Measurements from ENCODE around the gene RPL5. TPM values are rescaled to one million over a fixed set of nuclear protein-coding genes. Genes with fewer than 3 reads are reported as not detected.

Gene RPL5
- total RNA-seq, 1 experiment from 2014 or later, result 1,415 TPM

DNA sequence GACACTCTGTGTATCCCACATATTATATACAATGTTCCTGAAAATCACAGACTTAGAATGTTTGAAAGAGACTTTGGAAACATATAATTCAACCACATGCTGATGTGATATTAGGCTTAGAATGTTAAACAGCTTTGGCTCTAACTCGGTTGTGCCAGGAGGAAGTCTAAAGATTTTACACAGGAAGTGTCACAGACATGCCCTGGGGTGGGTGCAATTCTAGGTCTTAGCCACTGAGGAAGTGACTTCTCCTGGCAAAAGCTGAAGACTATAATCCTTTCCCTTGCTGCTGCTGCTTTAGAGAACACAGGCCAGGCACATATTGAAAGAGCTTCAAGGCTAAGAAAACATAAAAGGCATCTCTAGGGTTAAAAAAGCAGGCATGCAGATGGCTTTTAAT lies 51.0 kb downstream of the RPL5 start:
- POLR2A ChIA-PET (ENCODE audit: low non-redundant PET), result interaction anchor here (0.6 kb wide), 1 partner anchor 37 kb away, joined by 3 read pairs; no protein-coding TSS in a partner anchor
- TF ChIP-seq, protein P1, sequence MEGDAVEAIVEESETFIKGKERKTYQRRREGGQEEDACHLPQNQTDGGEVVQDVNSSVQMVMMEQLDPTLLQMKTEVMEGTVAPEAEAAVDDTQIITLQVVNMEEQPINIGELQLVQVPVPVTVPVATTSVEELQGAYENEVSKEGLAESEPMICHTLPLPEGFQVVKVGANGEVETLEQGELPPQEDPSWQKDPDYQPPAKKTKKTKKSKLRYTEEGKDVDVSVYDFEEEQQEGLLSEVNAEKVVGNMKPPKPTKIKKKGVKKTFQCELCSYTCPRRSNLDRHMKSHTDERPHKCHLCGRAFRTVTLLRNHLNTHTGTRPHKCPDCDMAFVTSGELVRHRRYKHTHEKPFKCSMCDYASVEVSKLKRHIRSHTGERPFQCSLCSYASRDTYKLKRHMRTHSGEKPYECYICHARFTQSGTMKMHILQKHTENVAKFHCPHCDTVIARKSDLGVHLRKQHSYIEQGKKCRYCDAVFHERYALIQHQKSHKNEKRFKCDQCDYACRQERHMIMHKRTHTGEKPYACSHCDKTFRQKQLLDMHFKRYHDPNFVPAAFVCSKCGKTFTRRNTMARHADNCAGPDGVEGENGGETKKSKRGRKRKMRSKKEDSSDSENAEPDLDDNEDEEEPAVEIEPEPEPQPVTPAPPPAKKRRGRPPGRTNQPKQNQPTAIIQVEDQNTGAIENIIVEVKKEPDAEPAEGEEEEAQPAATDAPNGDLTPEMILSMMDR (conservative IDR thresholded peaks at IDR 0.05; ENCODE audit: low read depth, low read length), result no peak
- no peak for TF ChIP-seq EZH2 (IDR thresholded peaks at IDR 0.05; ENCODE audit: borderline replicate concordance, low read depth, low read length, poor library complexity, severe bottlenecking)
- Histone ChIP-seq H3K27ac (ENCODE audit: low read depth, low read length, poor library complexity, severe bottlenecking) (peak overlapping the region; percentile 58), H3K36me3 (ENCODE audit: insufficient read depth, low read length, poor library complexity, severe bottlenecking) (no peaks in the 10 kb centered on the region), H3K4me3 (ENCODE audit: low read depth, low read length, poor library complexity, severe bottlenecking) (no peak overlapping the region), H3K4me1 (ENCODE audit: insufficient read depth, low read length, poor library complexity, severe bottlenecking) (peaks cover 25% of the 10 kb centered on the region), H3K27me3 (replicated peaks; ENCODE audit: insufficient read depth, low read depth, low read length, poor library complexity) (no peaks in the 10 kb centered on the region), H3K9me3 (ENCODE audit: low read depth, low read length, poor library complexity, severe bottlenecking) (no peaks in the 10 kb centered on the region)
- intact Hi-C loops (cut with micrococcal nuclease; ENCODE audit: unreplicated experiment), result loop anchor here (1.0 to 5.0 kb wide), 2 partner anchors 33 to 79 kb away; partner anchors contain the start of gene DIPK1A
- DNase-seq (ENCODE audit: low spot score), result peak; percentile 94
- BruUV-seq (replicated peaks), result no TSS peak
- CTCF ChIA-PET, result interaction anchor here (0.5 to 0.9 kb wide), 3 partner anchors 73 to 1929 kb away, joined by 3 to 4 read pairs (median 4); no protein-coding TSS in a partner anchor

DNA sequence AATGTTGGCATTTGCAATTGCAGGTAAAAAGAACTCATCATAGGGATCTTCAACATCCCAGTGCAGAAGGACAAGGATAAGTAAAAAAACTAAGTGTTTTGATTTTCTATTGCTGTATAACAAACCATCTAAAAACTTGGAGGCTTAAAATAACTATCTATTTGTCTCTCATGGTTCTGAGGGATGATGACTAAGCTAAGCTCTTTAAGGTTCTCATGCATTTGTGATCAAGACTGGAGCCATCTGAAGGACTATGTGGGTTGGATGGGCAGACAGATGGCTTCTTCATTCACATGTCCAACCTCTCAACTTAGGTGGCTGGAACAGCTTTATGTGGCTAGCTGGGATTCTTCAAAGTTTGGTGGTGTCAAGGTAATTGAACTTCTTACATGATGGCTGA lies 51.5 kb downstream of the RPL5 start:
- peak; percentile 31 for DNase-seq (ENCODE audit: low spot score)
- intact Hi-C loops (cut with micrococcal nuclease; ENCODE audit: unreplicated experiment), result loop anchor here (5.0 kb wide), 1 partner anchor 79 kb away; the partner anchor contains the start of gene DIPK1A
- TF ChIP-seq, protein P1 (conservative IDR thresholded peaks at IDR 0.05; ENCODE audit: low read depth, low read length), result no peak
- TF ChIP-seq EZH2 (IDR thresholded peaks at IDR 0.05; ENCODE audit: borderline replicate concordance, low read depth, low read length, poor library complexity, severe bottlenecking), result no peak
- no peak overlapping the region for H3K4me3 ChIP-seq (ENCODE audit: low read depth, low read length, poor library complexity, severe bottlenecking)
- ChIA-PET CTCF (interaction anchor here (0.5 to 0.9 kb wide), 3 partner anchors 73 to 1929 kb away, joined by 3 to 4 read pairs (median 4); no protein-coding TSS in a partner anchor), POLR2A (ENCODE audit: low non-redundant PET) (no interaction called here)
- peaks cover 21% of the 10 kb centered on the region for H3K4me1 ChIP-seq (ENCODE audit: insufficient read depth, low read length, poor library complexity, severe bottlenecking)
- no peaks in the 10 kb centered on the region for H3K27me3 ChIP-seq (replicated peaks; ENCODE audit: insufficient read depth, low read depth, low read length, poor library complexity)
- no TSS peak for BruUV-seq (replicated peaks)
- H3K9me3 ChIP-seq (ENCODE audit: low read depth, low read length, poor library complexity, severe bottlenecking), result no peaks in the 10 kb centered on the region
- H3K27ac ChIP-seq (ENCODE audit: low read depth, low read length, poor library complexity, severe bottlenecking), result peak overlapping the region; percentile 58
- no peaks in the 10 kb centered on the region for H3K36me3 ChIP-seq (ENCODE audit: insufficient read depth, low read length, poor library complexity, severe bottlenecking)

- intact Hi-C loops (cut with micrococcal nuclease; ENCODE audit: unreplicated experiment), result loop anchor here (5.0 kb wide), 1 partner anchor 78 kb away; the partner anchor contains the start of gene DIPK1A
- CTCF ChIA-PET, result no interaction called here
- H3K27me3 ChIP-seq (replicated peaks; ENCODE audit: insufficient read depth, low read depth, low read length, poor library complexity), result no peaks in the 10 kb centered on the region
- H3K36me3 ChIP-seq (ENCODE audit: insufficient read depth, low read length, poor library complexity, severe bottlenecking), result no peaks in the 10 kb centered on the region
- H3K4me3 ChIP-seq (ENCODE audit: low read depth, low read length, poor library complexity, severe bottlenecking), result no peak overlapping the region
- H3K27ac ChIP-seq (ENCODE audit: low read depth, low read length, poor library complexity, severe bottlenecking), result peak overlapping the region; percentile 58
- POLR2A ChIA-PET (ENCODE audit: low non-redundant PET), result no interaction called here
- TF ChIP-seq EZH2 (IDR thresholded peaks at IDR 0.05; ENCODE audit: borderline replicate concordance, low read depth, low read length, poor library complexity, severe bottlenecking), result no peak
- TF ChIP-seq, protein P1 (conservative IDR thresholded peaks at IDR 0.05; ENCODE audit: low read depth, low read length), result no peak
- DNase-seq (ENCODE audit: low spot score), result no peak
- peaks cover 7% of the 10 kb centered on the region for H3K9me3 ChIP-seq (ENCODE audit: low read depth, low read length, poor library complexity, severe bottlenecking)
- H3K4me1 ChIP-seq (ENCODE audit: insufficient read depth, low read length, poor library complexity, severe bottlenecking), result peaks cover 20% of the 10 kb centered on the region
- no TSS peak for BruUV-seq (replicated peaks)
Observed at GRCh38 chr1:92884195-92884594, 52.4 kb downstream of the RPL5 start.

All from A673 (cell line).